HCT116 (cell line): Measurements from ENCODE around the gene LDAH. TPM values are rescaled to one million over a fixed set of nuclear protein-coding genes. Genes with fewer than 3 reads are reported as not detected.

ENCODE experiments used
- ATAC-seq: fragments of 200-7000 bp; cut with Tn5 transposase; 2 replicates; pipeline ENCODE4 v1.9.1; 2020; ENCODE audit warnings: mild to moderate bottlenecking, moderate library complexity
- BruUV-seq: library from RNA; stranded (reverse); fragments of 400-500 nt; replicated peaks from 2 replicates; lab custom pipeline; 2021; lab: Mats Ljungman, UMichigan
- CTCF ChIA-PET: fragments of 300-600 bp; sonication (Branson Sonifier 250); formaldehyde crosslinking; loops from one replicate; lab custom pipeline; 2021; ENCODE audit warnings: antibody characterized with exemption; lab: Charles Lee
- POLR2A ChIA-PET: fragments of 300-600, 350-600 bp; sonication (Branson Sonifier 250); formaldehyde crosslinking; loops from one replicate; lab custom pipeline; 2021; ENCODE audit warnings: antibody characterized with exemption; lab: Charles Lee
- RAD21 ChIA-PET, 2 experiments: fragments of 300-600 bp; sonication (Branson Sonifier 250); formaldehyde crosslinking; loops; one replicate each; lab custom pipeline; 2023; ENCODE audit warnings: low total read pairs in 2 of 2; ENCODE audit not compliant: uncharacterized antibody in 2 of 2, unreplicated experiment in 2 of 2, low non-redundant PET in 1 of 2; lab: Charles Lee
- DNase-seq: peaks from one replicate; pipeline ENCODE4 v3.0.0-alpha.2; 2010; ENCODE audit warnings: low read depth, low spot score
- H2AFZ ChIP-seq: fragments of 200-600 bp; shearing (Covaris generic), sonication (generic); 2 replicates; pipeline ENCODE4 v1.6.1; 2017; ENCODE audit warnings: low read depth, mixed run types, mixed read lengths, antibody characterized with exemption, low read length; ENCODE audit not compliant: poor library complexity, severe bottlenecking
- H3K27ac ChIP-seq: 2 replicates; pipeline ENCODE4 v1.5.1; 2012; ENCODE audit warnings: low read depth, low read length
- H3K27me3 ChIP-seq: fragments of 200-600 bp; sonication (generic); 2 replicates; pipeline ENCODE4 v1.6.1; 2016; ENCODE audit warnings: mixed run types, low read length, mixed read lengths; ENCODE audit not compliant: insufficient read depth
- H3K36me3 ChIP-seq, 2 experiments: fragments of 200-500 bp in 1 of 2; fragments of 200-600 bp in 1 of 2; sonication (Bioruptor generic) in 1 of 2; sonication (generic) in 1 of 2; 2 replicates each; pipeline versions ENCODE4 v1.5.1 to v1.6.1; 2014 to 2016; ENCODE audit warnings: low read length in 2 of 2, inconsistent platforms in 1 of 2, mixed read lengths in 1 of 2, mixed run types in 1 of 2; ENCODE audit not compliant: insufficient read depth in 2 of 2, control insufficient read depth in 1 of 2
- H3K4me1 ChIP-seq, 2 experiments: fragments of 200-600 bp in 1 of 2; sonication (generic) in 1 of 2; 2 replicates each; pipeline versions ENCODE4 v1.5.1 to v1.6.1; 2012 to 2017; ENCODE audit warnings: low read length in 2 of 2, inconsistent platforms in 1 of 2, mild to moderate bottlenecking in 1 of 2, mixed read lengths in 1 of 2, mixed run types in 1 of 2, moderate library complexity in 1 of 2; ENCODE audit not compliant: insufficient read depth in 2 of 2, control insufficient read depth in 1 of 2
- H3K4me2 ChIP-seq: fragments of 200-600 bp; sonication (generic); 2 replicates; pipeline ENCODE4 v1.6.1; 2017; ENCODE audit warnings: mixed run types, low read length, mixed read lengths
- H3K4me3 ChIP-seq, 2 experiments: fragments of 200-600 bp in 1 of 2; sonication (generic) in 1 of 2; replicated peaks in 1 of 2; 2 replicates each; pipeline ENCODE4 v1.5.1; 2011 to 2016; ENCODE audit warnings: low read length in 2 of 2, control low read depth in 1 of 2, low read depth in 1 of 2, mild to moderate bottlenecking in 1 of 2, mixed read lengths in 1 of 2, mixed run types in 1 of 2
- H3K79me2 ChIP-seq: fragments of 200-600 bp; sonication (generic); 2 replicates; pipeline ENCODE4 v1.6.1; 2017; ENCODE audit warnings: mild to moderate bottlenecking, mixed run types, low read length, moderate library complexity, mixed read lengths; ENCODE audit not compliant: insufficient read depth
- H3K9ac ChIP-seq: fragments of 200-600 bp; sonication (generic); 2 replicates; pipeline ENCODE4 v1.6.1; 2016; ENCODE audit warnings: low read length, mixed read lengths
- H3K9me2 ChIP-seq: fragments of 200-600 bp; sonication (generic), shearing (Covaris generic); 2 replicates; pipeline ENCODE4 v1.6.1; 2017; ENCODE audit warnings: mixed run types, mild to moderate bottlenecking, moderate library complexity; ENCODE audit not compliant: insufficient read depth
- H3K9me3 ChIP-seq, 2 experiments: fragments of 200-500 bp in 1 of 2; fragments of 200-600 bp in 1 of 2; sonication (Bioruptor generic) in 1 of 2; sonication (generic) in 1 of 2; 2 replicates each; pipeline ENCODE4 v1.6.1; 2014 to 2017; ENCODE audit warnings: low read length in 2 of 2, mixed read lengths in 2 of 2, inconsistent platforms in 1 of 2, low read depth in 1 of 2, mild to moderate bottlenecking in 1 of 2, mixed run types in 1 of 2, moderate library complexity in 1 of 2; ENCODE audit not compliant: control insufficient read depth in 1 of 2, insufficient read depth in 1 of 2
- H4K20me1 ChIP-seq: fragments of 200-600 bp; sonication (generic), shearing (Covaris generic); 2 replicates; pipeline ENCODE4 v1.6.1; 2017; ENCODE audit warnings: mixed run types, mild to moderate bottlenecking, moderate library complexity; ENCODE audit not compliant: insufficient read depth
- CBX3 ChIP-seq: IDR thresholded peaks from 2 replicates; pipeline ENCODE4 v1.6.1; 2012; ENCODE audit warnings: low read depth
- EGR1 ChIP-seq: IDR thresholded peaks from 2 replicates; pipeline ENCODE4 v1.6.1; 2012; ENCODE audit warnings: low read depth
- ELF1 ChIP-seq: IDR thresholded peaks from 2 replicates; pipeline ENCODE4 v1.6.1; 2012; ENCODE audit warnings: low read depth, borderline replicate concordance
- POLR2AphosphoS5 ChIP-seq: IDR thresholded peaks from 2 replicates; pipeline ENCODE4 v1.6.1; 2011; ENCODE audit warnings: mild to moderate bottlenecking, low read depth, low read length, moderate library complexity
- REST ChIP-seq: IDR thresholded peaks from 2 replicates; pipeline ENCODE4 v1.6.1; 2012; ENCODE audit warnings: low read depth
- SIN3A ChIP-seq: IDR thresholded peaks from 2 replicates; pipeline ENCODE4 v1.6.1; 2012; ENCODE audit warnings: low read depth
- TCF7L2 ChIP-seq: IDR thresholded peaks from 2 replicates; pipeline ENCODE4 v1.7.0; 2011; ENCODE audit warnings: borderline replicate concordance, inconsistent platforms; ENCODE audit not compliant: insufficient read depth, insufficient read length; ENCODE audit errors: extremely low read depth
- ZNF274 ChIP-seq: fragments of 200-500 bp; sonication (Bioruptor generic); IDR thresholded peaks from 2 replicates; pipeline ENCODE4 v1.6.1; 2014; ENCODE audit warnings: mild to moderate bottlenecking, low read depth, low read length, inconsistent platforms
- intact Hi-C: fragments of 100-400 bp; cut with micrococcal nuclease; formaldehyde crosslinking; loops from 2 replicates; pipeline ENCODE4 v1.10.0; 2022
- total RNA-seq: library from RNA; stranded (reverse); gene quantifications from one replicate; pipeline ENCODE4 v1.2.1, GENCODE V29; 2021; ENCODE audit not compliant: unreplicated experiment
- TF ChIP-seq, protein P1 (sequence below): IDR thresholded peaks from 2 replicates; pipeline ENCODE4 v1.6.1; 2012
- TF ChIP-seq, protein P2 (sequence below), 3 experiments: fragments of 200-600 bp in 1 of 3; sonication (generic) in 1 of 3; IDR thresholded peaks in 2 of 3; conservative IDR thresholded peaks in 1 of 3; 2 replicates each; pipeline ENCODE4 v1.5.1; 2012 to 2017; ENCODE audit warnings: low read depth in 2 of 3, low read length in 2 of 3, antibody characterized with exemption in 1 of 3, borderline replicate concordance in 1 of 3, control low read depth in 1 of 3, mild to moderate bottlenecking in 1 of 3, mixed read lengths in 1 of 3, mixed run types in 1 of 3, moderate library complexity in 1 of 3; ENCODE audit not compliant: insufficient read depth in 1 of 3

LDAH gene
- total RNA-seq, 1 experiment from 2014 or later: 25.7 TPM

DNA sequence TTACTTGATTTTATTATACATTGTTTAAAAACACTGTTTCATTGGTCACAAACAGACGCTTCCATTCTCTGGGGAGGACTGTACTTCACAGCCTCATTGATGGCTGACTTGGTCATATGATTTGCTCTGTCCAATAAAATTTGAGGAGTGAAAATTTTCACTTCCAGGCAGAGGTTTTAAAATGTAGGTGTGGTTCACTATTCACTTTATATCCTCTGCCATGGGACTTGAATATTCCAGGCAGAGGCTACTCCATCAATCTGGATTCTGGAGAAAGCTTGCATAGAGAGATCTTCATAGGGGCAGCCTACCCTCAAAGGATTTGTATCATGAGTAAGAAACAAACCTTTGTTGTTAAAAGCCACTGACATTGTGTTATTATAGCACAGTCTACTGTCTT is 56.7 kb downstream of the LDAH start:
- H3K9me2 ChIP-seq: no peaks in the 10 kb centered on the region
- DNase-seq: no peak
- no peak for TF ChIP-seq SIN3A
- TF ChIP-seq REST: no peak
- TF ChIP-seq POLR2AphosphoS5: no peak
- no peak for TF ChIP-seq TCF7L2
- no peak for TF ChIP-seq CBX3
- no peak for TF ChIP-seq EGR1
- TF ChIP-seq ELF1: no peak
- no peak for TF ChIP-seq ZNF274
- TF ChIP-seq, protein P1, sequence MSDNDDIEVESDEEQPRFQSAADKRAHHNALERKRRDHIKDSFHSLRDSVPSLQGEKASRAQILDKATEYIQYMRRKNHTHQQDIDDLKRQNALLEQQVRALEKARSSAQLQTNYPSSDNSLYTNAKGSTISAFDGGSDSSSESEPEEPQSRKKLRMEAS: no peak
- TF ChIP-seq, protein P2, sequence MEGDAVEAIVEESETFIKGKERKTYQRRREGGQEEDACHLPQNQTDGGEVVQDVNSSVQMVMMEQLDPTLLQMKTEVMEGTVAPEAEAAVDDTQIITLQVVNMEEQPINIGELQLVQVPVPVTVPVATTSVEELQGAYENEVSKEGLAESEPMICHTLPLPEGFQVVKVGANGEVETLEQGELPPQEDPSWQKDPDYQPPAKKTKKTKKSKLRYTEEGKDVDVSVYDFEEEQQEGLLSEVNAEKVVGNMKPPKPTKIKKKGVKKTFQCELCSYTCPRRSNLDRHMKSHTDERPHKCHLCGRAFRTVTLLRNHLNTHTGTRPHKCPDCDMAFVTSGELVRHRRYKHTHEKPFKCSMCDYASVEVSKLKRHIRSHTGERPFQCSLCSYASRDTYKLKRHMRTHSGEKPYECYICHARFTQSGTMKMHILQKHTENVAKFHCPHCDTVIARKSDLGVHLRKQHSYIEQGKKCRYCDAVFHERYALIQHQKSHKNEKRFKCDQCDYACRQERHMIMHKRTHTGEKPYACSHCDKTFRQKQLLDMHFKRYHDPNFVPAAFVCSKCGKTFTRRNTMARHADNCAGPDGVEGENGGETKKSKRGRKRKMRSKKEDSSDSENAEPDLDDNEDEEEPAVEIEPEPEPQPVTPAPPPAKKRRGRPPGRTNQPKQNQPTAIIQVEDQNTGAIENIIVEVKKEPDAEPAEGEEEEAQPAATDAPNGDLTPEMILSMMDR (IDR thresholded peaks at IDR 0.05 in 2 of 3, conservative IDR thresholded peaks at IDR 0.05 in 1 of 3; ENCODE audit: borderline replicate concordance in 1 of 3, insufficient read depth in 1 of 3, low read depth in 2 of 3, low read length in 2 of 3): no peak
- intact Hi-C loops: no loop called here
- no peaks in the 10 kb centered on the region for H3K27me3 ChIP-seq
- H3K4me3 ChIP-seq: no peak overlapping the region
- POLR2A ChIA-PET: no interaction called here
- no peak for ATAC-seq
- H3K27ac ChIP-seq: no peak overlapping the region
- no peaks in the 10 kb centered on the region for H3K4me1 ChIP-seq
- H3K9ac ChIP-seq: no peak overlapping the region
- H3K79me2 ChIP-seq: no peaks in the 10 kb centered on the region
- H3K36me3 ChIP-seq: no peaks in the 10 kb centered on the region
- no peaks in the 10 kb centered on the region for H4K20me1 ChIP-seq
- H2AFZ ChIP-seq: no peak overlapping the region
- H3K9me3 ChIP-seq: no peaks in the 10 kb centered on the region
- BruUV-seq: no TSS peak
- H3K4me2 ChIP-seq: no peak overlapping the region
- CTCF ChIA-PET: no interaction called here
- RAD21 ChIA-PET: no interaction called here
